H1 (cell line): Measurements from ENCODE around the gene TRAPPC2B. TPM values are rescaled to one million over a fixed set of nuclear protein-coding genes. Genes with fewer than 3 reads are reported as not detected.

Experiments
- CTCF ChIA-PET: fragments of 300-600 bp; sonication (Branson Sonifier 250); formaldehyde crosslinking; loops from one replicate; lab custom pipeline; 2021; ENCODE audit not compliant: partially characterized antibody; lab: Charles Lee
- POLR2A ChIA-PET: fragments of 300-600 bp; sonication (Branson Sonifier 250); formaldehyde crosslinking; loops from one replicate; lab custom pipeline; 2021; ENCODE audit warnings: inconsistent platforms; ENCODE audit not compliant: partially characterized antibody; lab: Charles Lee
- DNase-seq, 2 experiments: peaks; one replicate each; pipeline versions ENCODE4 v3.0.0 to v3.0.0-alpha.2; 2010 to 2022; ENCODE audit warnings: low spot score in 2 of 2, low read depth in 1 of 2, mixed read lengths in 1 of 2
- FAIRE-seq: peaks from 2 replicates; lab custom pipeline; 2011; peaks lifted over from hg19 to GRCh38; lab: Jason Lieb, UNC
- H2AFZ ChIP-seq: 2 replicates; pipeline ENCODE4 v1.8.1; 2012; ENCODE audit warnings: low read length, inconsistent platforms
- H2AK5ac ChIP-seq: 2 replicates; pipeline ENCODE4 v1.6.1; 2013; ENCODE audit warnings: low read depth, low read length
- H2BK120ac ChIP-seq: replicated peaks from 2 replicates; pipeline ENCODE3; 2013; ENCODE audit warnings: low read depth, low read length, inconsistent platforms
- H2BK12ac ChIP-seq: 2 replicates; pipeline ENCODE4 v1.6.1; 2013; ENCODE audit warnings: low read depth, low read length
- H2BK15ac ChIP-seq: 2 replicates; pipeline ENCODE4 v1.6.1; 2013; ENCODE audit warnings: low read length
- H2BK20ac ChIP-seq: 2 replicates; pipeline ENCODE4 v1.6.1; 2013; ENCODE audit warnings: low read length
- H2BK5ac ChIP-seq: 2 replicates; pipeline ENCODE4 v1.6.1; 2013; ENCODE audit warnings: low read depth, low read length
- H3K14ac ChIP-seq: 2 replicates; pipeline ENCODE4 v1.6.1; 2013; ENCODE audit warnings: inconsistent platforms; ENCODE audit not compliant: insufficient read length
- H3K18ac ChIP-seq: 2 replicates; pipeline ENCODE4 v1.6.1; 2013; ENCODE audit warnings: low read length; ENCODE audit errors: extremely low read depth
- H3K23ac ChIP-seq: 2 replicates; pipeline ENCODE4 v1.6.1; 2013; ENCODE audit warnings: inconsistent platforms; ENCODE audit not compliant: insufficient read length
- H3K23me2 ChIP-seq: 2 replicates; pipeline ENCODE4 v1.6.1; 2013; ENCODE audit warnings: low read depth, low read length
- H3K27ac ChIP-seq: 2 replicates; pipeline ENCODE4 v1.6.1; 2011; ENCODE audit warnings: low read depth, low read length, inconsistent platforms
- H3K27me3 ChIP-seq, 4 experiments: replicated peaks in 1 of 4; 1 replicate in 1 of 4; 2 replicates in 3 of 4; pipeline versions ENCODE4 v1.6.1 to v1.8.1; 2011 to 2013; ENCODE audit warnings: low read length in 3 of 4, mild to moderate bottlenecking in 3 of 4, inconsistent platforms in 2 of 4, mixed read lengths in 2 of 4, moderate library complexity in 1 of 4; ENCODE audit not compliant: control insufficient read depth in 3 of 4, insufficient read depth in 3 of 4; ENCODE audit errors: extremely low read depth in 1 of 4
- H3K36me3 ChIP-seq, 4 experiments: 2 replicates each; pipeline versions ENCODE4 v1.6.1 to v1.8.1; 2011 to 2013; ENCODE audit warnings: mild to moderate bottlenecking in 4 of 4, low read length in 3 of 4, moderate library complexity in 2 of 4, control low read depth in 1 of 4, inconsistent platforms in 1 of 4; ENCODE audit not compliant: insufficient read depth in 4 of 4, control insufficient read depth in 2 of 4
- H3K4ac ChIP-seq: replicated peaks from 2 replicates; pipeline ENCODE3; 2013; ENCODE audit warnings: low read length, low read depth, mixed read lengths, inconsistent platforms; ENCODE audit not compliant: insufficient read length
- H3K4me1 ChIP-seq, 4 experiments: replicated peaks in 1 of 4; 1 replicate in 1 of 4; 2 replicates in 3 of 4; pipeline versions ENCODE4 v1.6.1 to v1.8.1; 2011 to 2013; ENCODE audit warnings: low read length in 3 of 4, inconsistent platforms in 2 of 4, mixed read lengths in 1 of 4; ENCODE audit not compliant: insufficient read depth in 4 of 4, control insufficient read depth in 3 of 4
- H3K4me2 ChIP-seq, 2 experiments: 2 replicates each; pipeline versions ENCODE4 v1.6.1 to v1.8.1; 2011 to 2013; ENCODE audit warnings: low read depth in 2 of 2, low read length in 2 of 2, control low read depth in 1 of 2, inconsistent platforms in 1 of 2, mild to moderate bottlenecking in 1 of 2; ENCODE audit not compliant: insufficient read depth in 1 of 2
- H3K4me3 ChIP-seq, 4 experiments: fragments of 200-600, 300-600 bp in 1 of 4; sonication (generic), shearing (Covaris generic), sonication (Bioruptor Twin) in 1 of 4; 2 replicates each; pipeline versions ENCODE4 v1.5.1 to v1.8.1; 2011 to 2016; ENCODE audit warnings: low read length in 4 of 4, low read depth in 3 of 4, control low read depth in 2 of 4, inconsistent platforms in 2 of 4, mild to moderate bottlenecking in 2 of 4, mixed read lengths in 1 of 4, moderate library complexity in 1 of 4; ENCODE audit not compliant: insufficient read depth in 2 of 4; ENCODE audit errors: extremely low read depth in 1 of 4
- H3K56ac ChIP-seq: replicated peaks from 2 replicates; pipeline ENCODE3; 2013; ENCODE audit warnings: low read depth, mild to moderate bottlenecking, mixed read lengths, low read length, inconsistent platforms; ENCODE audit not compliant: insufficient read length
- H3K79me1 ChIP-seq: 2 replicates; pipeline ENCODE4 v1.6.1; 2013; ENCODE audit warnings: low read depth, low read length, control low read depth
- H3K79me2 ChIP-seq, 2 experiments: 2 replicates each; pipeline versions ENCODE4 v1.6.1 to v1.8.1; 2012 to 2013; ENCODE audit warnings: low read length in 2 of 2, mild to moderate bottlenecking in 2 of 2, inconsistent platforms in 1 of 2; ENCODE audit not compliant: insufficient read depth in 2 of 2, control insufficient read depth in 1 of 2
- H3K9ac ChIP-seq, 4 experiments: replicated peaks in 1 of 4; 1 replicate in 1 of 4; 2 replicates in 3 of 4; pipeline versions ENCODE4 v1.6.1 to v1.8.1; 2011 to 2013; ENCODE audit warnings: low read depth in 3 of 4, low read length in 3 of 4, control low read depth in 2 of 4, mild to moderate bottlenecking in 2 of 4, moderate library complexity in 2 of 4, inconsistent platforms in 1 of 4; ENCODE audit errors: extremely low read depth in 1 of 4
- H3K9me3 ChIP-seq, 2 experiments: 2 replicates each; pipeline versions ENCODE4 v1.6.1 to v1.8.1; 2012 to 2013; ENCODE audit warnings: mild to moderate bottlenecking in 2 of 2, moderate library complexity in 2 of 2, control low read depth in 1 of 2, inconsistent platforms in 1 of 2, low read depth in 1 of 2, low read length in 1 of 2, mixed read lengths in 1 of 2; ENCODE audit not compliant: insufficient read depth in 2 of 2
- H4K20me1 ChIP-seq, 2 experiments: replicated peaks in 1 of 2; 2 replicates each; pipeline versions ENCODE3 to v1.8.1; 2011 to 2013; ENCODE audit warnings: inconsistent platforms in 2 of 2, low read length in 2 of 2, mild to moderate bottlenecking in 1 of 2; ENCODE audit not compliant: insufficient read depth in 2 of 2, control insufficient read depth in 1 of 2
- H4K5ac ChIP-seq: 2 replicates; pipeline ENCODE4 v1.6.1; 2013; ENCODE audit warnings: low read length, low read depth, mixed read lengths, inconsistent platforms; ENCODE audit not compliant: insufficient read length
- H4K8ac ChIP-seq: 2 replicates; pipeline ENCODE4 v1.8.0; 2013; ENCODE audit warnings: mild to moderate bottlenecking, moderate library complexity, low read length, inconsistent platforms; ENCODE audit not compliant: insufficient read depth; ENCODE audit errors: extremely low read depth
- H4K91ac ChIP-seq: replicated peaks from 2 replicates; pipeline ENCODE3; 2013; ENCODE audit warnings: low read length, mixed read lengths, inconsistent platforms; ENCODE audit not compliant: insufficient read length
- BACH1 ChIP-seq: IDR thresholded peaks from 2 replicates; pipeline ENCODE4 v1.6.1; 2012; ENCODE audit warnings: low read length, improper control_type of control experiment
- BCL11A ChIP-seq, 2 experiments: IDR thresholded peaks; one replicate each; pipeline ENCODE4 v1.6.1; 2011; ENCODE audit warnings: low read depth in 2 of 2, low read length in 2 of 2, mild to moderate bottlenecking in 2 of 2
- CHD1 ChIP-seq: IDR thresholded peaks from 2 replicates; pipeline ENCODE4 v1.6.1; 2012; ENCODE audit warnings: low read depth, low read length, improper control_type of control experiment
- CHD2 ChIP-seq: IDR thresholded peaks from 2 replicates; pipeline ENCODE4 v1.6.1; 2012; ENCODE audit warnings: low read length, improper control_type of control experiment
- HDAC6 ChIP-seq: IDR thresholded peaks from one replicate; pipeline ENCODE4 v1.7.1; 2012; ENCODE audit warnings: low read depth, mild to moderate bottlenecking, inconsistent platforms, low read length, moderate library complexity
- MAFK ChIP-seq: IDR thresholded peaks from 2 replicates; pipeline ENCODE4 v1.6.1; 2012; ENCODE audit warnings: low read depth, mild to moderate bottlenecking, improper control_type of control experiment, low read length
- RBBP5 ChIP-seq: IDR thresholded peaks from 2 replicates; pipeline ENCODE4 v1.7.1; 2012; ENCODE audit warnings: low read depth, mild to moderate bottlenecking, inconsistent platforms, low read length, moderate library complexity, borderline replicate concordance
- RFX5 ChIP-seq: IDR thresholded peaks from 2 replicates; pipeline ENCODE4 v1.6.1; 2011; ENCODE audit warnings: low read depth, low read length, improper control_type of control experiment, borderline replicate concordance
- SRF ChIP-seq: IDR thresholded peaks from 2 replicates; pipeline ENCODE4 v1.6.1; 2011; ENCODE audit warnings: mild to moderate bottlenecking, low read depth, low read length, moderate library complexity
- TAF7 ChIP-seq: optimal IDR thresholded peaks from 2 replicates; pipeline ENCODE3; 2011; ENCODE audit warnings: low read depth, mild to moderate bottlenecking, inconsistent platforms, low read length, moderate library complexity, borderline replicate concordance
- TEAD4 ChIP-seq: IDR thresholded peaks from 2 replicates; pipeline ENCODE4 v1.6.1; 2012; ENCODE audit warnings: low read depth, low read length, inconsistent platforms, mixed read lengths
- ZNF274 ChIP-seq: IDR thresholded peaks from 2 replicates; pipeline ENCODE4 v1.7.0; 2012; ENCODE audit warnings: low read length, borderline replicate concordance; ENCODE audit errors: extremely low read depth
- whole genome bisulfite sequencing, 2 experiments: shearing (Covaris generic) in 1 of 2; methylation state at CpG; one replicate each; pipeline versions ENCODE4 v1.1.6 to v1.1.7; 2013 to 2015; ENCODE audit warnings: low lambda C conversion rate in 2 of 2, mixed read lengths in 2 of 2, inconsistent platforms in 1 of 2, low coverage in 1 of 2, missing lambda C conversion rate in 1 of 2; ENCODE audit not compliant: insufficient replicate concordance in 2 of 2, insufficient coverage in 1 of 2, insufficient read length in 1 of 2; ENCODE audit errors: extremely low coverage in 1 of 2, missing lambda C conversion rate in 1 of 2; 5-methylcytosine and 5-hydroxymethylcytosine counted together
- polyA plus RNA-seq, 7 experiments: library from polyadenylated mRNA; depleted of rRNA in 3 of 7; stranded (reverse) in 5 of 7; unstranded in 2 of 7; fragments of >200 nt in 5 of 7; fragments of 200-250 nt in 2 of 7; gene quantifications; 1 replicate in 5 of 7; 2 replicates in 1 of 7; 4 replicates in 1 of 7; pipeline versions ENCODE4 v1.2.1 to v1.2.3, GENCODE V29; 2011 to 2013; ENCODE audit warnings: missing spikeins in 2 of 7, mixed read lengths in 2 of 7
- total RNA-seq: library from RNA; stranded (reverse); fragmentation: NEBNext Ultra II Directional; extraction: Animal tissue kit (Norgen Biotek cat#: 25700); gene quantifications from 2 replicates; pipeline ENCODE4 v1.2.1, GENCODE V29; 2021

TRAPPC2B gene
- total and polyA plus RNA-seq, 2 of the 8 experiments (the other 6 are each of a cell fraction or from before 2014, with no cell fraction given): 8.7 to 28.3 TPM

DNA sequence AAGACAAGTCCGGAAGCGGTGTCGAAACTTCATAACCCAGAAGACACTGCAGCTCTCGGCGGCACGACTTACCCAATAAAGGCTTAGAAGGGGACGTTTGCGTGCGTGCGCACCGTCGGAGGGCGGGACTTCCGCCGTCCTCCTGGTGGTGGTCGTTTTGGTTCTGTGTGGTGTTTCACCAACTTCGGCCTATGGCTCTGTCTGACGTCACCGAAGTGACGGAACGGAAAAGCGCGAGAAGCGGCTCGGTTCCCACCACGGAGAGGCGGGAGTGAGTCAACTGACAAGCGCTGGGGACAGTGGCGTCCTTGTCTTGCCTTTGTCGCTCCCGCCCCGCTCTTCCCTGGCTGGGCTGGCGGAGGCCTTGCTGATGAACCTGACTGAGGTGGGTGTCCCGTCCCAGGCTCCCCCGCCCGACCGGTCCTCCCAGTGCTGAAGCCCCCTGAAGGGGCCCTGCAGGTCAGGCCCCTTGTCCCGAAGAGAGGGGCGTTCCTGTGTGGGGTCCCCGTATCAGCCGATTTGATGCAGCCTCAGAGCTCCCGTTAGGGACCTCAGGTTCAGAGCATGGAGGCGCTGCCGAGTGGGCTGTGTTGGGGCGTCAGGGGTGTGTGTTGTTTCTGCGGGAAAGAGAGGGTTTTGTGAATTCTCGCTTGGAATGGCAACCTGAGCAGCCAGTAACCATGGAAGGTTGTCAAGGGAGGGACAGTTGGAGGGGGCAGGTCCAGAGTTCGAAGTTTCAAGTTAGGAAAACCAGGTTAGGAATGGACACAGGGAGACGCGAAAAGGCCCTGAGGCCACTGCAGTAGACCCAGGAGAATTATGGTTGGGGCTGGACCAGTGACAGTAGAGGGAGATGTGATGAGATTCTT lies 26.6 kb downstream of the TRAPPC2B start, which contains the start of gene ZNF548:
Gene ZNF548 (plus strand): TSS at position 125 of the 869 bp plus-strand sequence. CDS start 246 bp downstream, at position 371.
- peak within 1 kb of the TSS; percentile 53; the same call in 1 of the 2 replicates for H3K27ac ChIP-seq
- H3K23me2 ChIP-seq: peaks cover 3% of the 10 kb centered on the region; the same call in 1 of the 2 replicates
- FAIRE-seq (peak; percentile 99), DNase-seq (peak; percentile 96 to 99)
- H3K27me3 ChIP-seq: no peaks in the 10 kb centered on the region
- CTCF ChIA-PET: interaction anchor here (1.3 kb wide), 1 partner anchor 16 kb away, joined by 4 read pairs; no protein-coding TSS in a partner anchor
- POLR2A ChIA-PET: interaction anchor here (0.6 to 3.1 kb wide), 12 partner anchors 9 to 1790 kb away, joined by 3 to 20 read pairs (median 3); partner anchors contain the start of genes TRAPPC2B, ZNF304, ZNF460 and ZNF524
- peak within 1 kb of the TSS; percentile 54 to 88 (median 80) for H3K4me3 ChIP-seq
- H4K5ac ChIP-seq: peak within 1 kb of the TSS; percentile 17
- no peak within 1 kb of the TSS for H3K56ac ChIP-seq
- no peaks in the 10 kb centered on the region for H3K9me3 ChIP-seq
- peak within 1 kb of the TSS; percentile 40 for H2BK5ac ChIP-seq
- peak within 1 kb of the TSS; percentile 74; the same call in 1 of the 2 replicates for H4K8ac ChIP-seq
- no peak within 1 kb of the TSS for H2AK5ac ChIP-seq
- H4K91ac ChIP-seq: peak within 1 kb of the TSS; percentile 59
- H3K79me1 ChIP-seq: no peaks in the 10 kb centered on the region; the same call in 1 of the 2 replicates
- H3K4ac ChIP-seq: no peak within 1 kb of the TSS
- no peak within 1 kb of the TSS; the same call in 1 of the 2 replicates for H3K18ac ChIP-seq
- no peak within 1 kb of the TSS for H3K14ac ChIP-seq
- 3% methylated on average over 50 of the region's 50 CpGs; no CpG with 5 or more reads in 1 of the 2 experiments for WGBS, 2 experiments
- H2BK120ac ChIP-seq: no peak within 1 kb of the TSS
- no peak within 1 kb of the TSS for H2BK12ac ChIP-seq
- peak within 1 kb of the TSS; percentile 97 for H2AFZ ChIP-seq
- H2BK20ac ChIP-seq: no peak within 1 kb of the TSS
- no peaks in the 10 kb centered on the region; a peak in 1 of 7 replicates for H3K4me1 ChIP-seq
- no peak within 1 kb of the TSS for H3K23ac ChIP-seq
- no peaks in the 10 kb centered on the region for H3K36me3 ChIP-seq
- H2BK15ac ChIP-seq: no peak within 1 kb of the TSS
- H4K20me1 ChIP-seq: no peaks in the 10 kb centered on the region
- H3K9ac ChIP-seq: peak within 1 kb of the TSS; percentile 39 to 79 (median 66)
- H3K4me2 ChIP-seq: peak within 1 kb of the TSS; percentile 69 to 92
- peaks cover 3 to 28% of the 10 kb centered on the region in 2 experiments; a peak in 3 of 4 replicates for H3K79me2 ChIP-seq
- no peak; the same call in 1 of the 2 replicates for TF ChIP-seq RBBP5
- no peak for TF ChIP-seq ZNF274
- no peak for TF ChIP-seq SRF
- TF ChIP-seq TEAD4: no peak
- no peak for TF ChIP-seq MAFK
- no peak for TF ChIP-seq CHD1
- TF ChIP-seq CHD2: peak; percentile 90
- no peak for TF ChIP-seq BCL11A (IDR thresholded peaks at IDR 0.05; ENCODE audit: low read depth in 2 of 2, low read length in 2 of 2)
- TF ChIP-seq HDAC6: no peak
- TF ChIP-seq RFX5: no peak
- TF ChIP-seq TAF7: no peak
- no peak for TF ChIP-seq BACH1
